GM11168 (cell line): Measurements from ENCODE around the gene PES1.
"Not testable (repeated sequence)": the region's sequence is repeated elsewhere in the genome, so short reads cannot be mapped to it uniquely, and the experiment has no call there.

Source experiments
- in situ Hi-C: fragments of 300-500 bp; cut with MboI; formaldehyde crosslinking; loops from one replicate; pipeline ENCODE4 v1.12.0; 2022; ENCODE audit warnings: low sequenced_read_pairs; ENCODE audit not compliant: unreplicated experiment

Gene PES1

GRCh38 chr22:30559889-30560288 lies 31.8 kb downstream of the PES1 start:
- in situ Hi-C loops, result no loop called here

- in situ Hi-C loops, result no loop called here
Measured at GRCh38 chr22:30557243-30557642, 34.5 kb downstream of the PES1 start.

GRCh38 chr22:30556388-30556787 lies 35.3 kb downstream of the PES1 start:
- in situ Hi-C loops, result no loop called here

GRCh38 chr22:30555282-30556210 lies 36.2 kb downstream of the PES1 start:
- in situ Hi-C loops, result no loop called here

GRCh38 chr22:30553971-30554370 lies 37.7 kb downstream of the PES1 start:
- in situ Hi-C loops, result no loop called here

- in situ Hi-C loops, result no loop called here
Measured at GRCh38 chr22:30552719-30553118, 39.0 kb downstream of the PES1 start.

GRCh38 chr22:30551813-30552212 lies 39.9 kb downstream of the PES1 start:
- in situ Hi-C loops, result not testable (repeated sequence)

- in situ Hi-C loops, result no loop called here
Measured at GRCh38 chr22:30547188-30547587, 44.5 kb downstream of the PES1 start.

- in situ Hi-C loops, result no loop called here
Measured at GRCh38 chr22:30546616-30547015, 45.1 kb downstream of the PES1 start, which contains the start of gene SEC14L6. TSS of gene SEC14L6 (minus strand) at chr22:30546741. CDS start at chr22:30546682, 59 bp downstream.

- in situ Hi-C loops, result no loop called here
Measured at GRCh38 chr22:30542811-30543188, 48.9 kb downstream of the PES1 start.

- in situ Hi-C loops, result no loop called here
Measured at GRCh38 chr22:30541961-30542810, 49.5 kb downstream of the PES1 start.

- in situ Hi-C loops, result not testable (repeated sequence)
Measured at GRCh38 chr22:30541511-30541910, 50.2 kb downstream of the PES1 start.

GRCh38 chr22:30539368-30539767 lies 52.3 kb downstream of the PES1 start:
- in situ Hi-C loops, result no loop called here

- in situ Hi-C loops, result no loop called here
Measured at GRCh38 chr22:30538280-30538679, 53.4 kb downstream of the PES1 start.

GRCh38 chr22:30537083-30537731 lies 54.5 kb downstream of the PES1 start:
- in situ Hi-C loops, result no loop called here

- in situ Hi-C loops, result no loop called here
Measured at GRCh38 chr22:30535182-30535581, 56.5 kb downstream of the PES1 start.

- in situ Hi-C loops, result no loop called here
Measured at GRCh38 chr22:30531651-30532608, 59.8 kb downstream of the PES1 start.

GRCh38 chr22:30526656-30527055 lies 65.1 kb downstream of the PES1 start:
- in situ Hi-C loops, result no loop called here
